ENCODE results near the gene HCAR2. TPM values are rescaled to one million over a fixed set of nuclear protein-coding genes. Genes with fewer than 3 reads are reported as not detected.
"Not testable (repeated sequence)": the region's sequence is repeated elsewhere in the genome, so short reads cannot be mapped to it uniquely, and the experiment has no call there.

Gene HCAR2
- total RNA-seq, 6 experiments from 2014 or later = not detected

DNA sequence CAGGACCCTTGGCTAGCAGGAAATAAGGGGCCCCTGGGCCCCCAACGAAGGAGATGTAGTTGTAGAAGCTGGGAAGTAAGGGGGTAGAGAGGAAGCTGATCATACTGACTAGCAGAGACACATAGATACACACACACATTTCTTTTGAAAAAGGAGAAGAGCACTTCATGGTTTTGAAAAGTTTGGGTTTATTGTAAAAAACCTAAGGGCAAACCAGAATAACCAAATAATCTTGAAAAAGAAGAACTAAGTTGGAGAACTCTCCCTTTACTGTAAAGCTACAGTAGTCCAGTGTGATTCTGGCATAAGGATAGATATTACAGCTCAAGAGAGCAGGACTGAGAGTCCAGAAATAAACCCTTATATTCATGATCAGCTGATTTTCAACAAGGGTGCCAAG, 19.2 kb upstream of the HCAR2 start:
- Mint-ChIP-seq H3K4me1 (ENCODE audit: low read depth) (peaks cover 22% of the 10 kb centered on the region), H3K27me3 (ENCODE audit: insufficient read depth) (peaks cover 4% of the 10 kb centered on the region; the same call in 1 of the 2 replicates), H3K4me3 (no peak overlapping the region), H3K9me3 (no peaks in the 10 kb centered on the region), H3K36me3 (ENCODE audit: low read depth) (no peaks in the 10 kb centered on the region), H3K27ac (no peak overlapping the region)
- no peak for TF ChIP-seq CTCF (IDR thresholded peaks at IDR 0.05)
- DNase-seq = no peak

DNA sequence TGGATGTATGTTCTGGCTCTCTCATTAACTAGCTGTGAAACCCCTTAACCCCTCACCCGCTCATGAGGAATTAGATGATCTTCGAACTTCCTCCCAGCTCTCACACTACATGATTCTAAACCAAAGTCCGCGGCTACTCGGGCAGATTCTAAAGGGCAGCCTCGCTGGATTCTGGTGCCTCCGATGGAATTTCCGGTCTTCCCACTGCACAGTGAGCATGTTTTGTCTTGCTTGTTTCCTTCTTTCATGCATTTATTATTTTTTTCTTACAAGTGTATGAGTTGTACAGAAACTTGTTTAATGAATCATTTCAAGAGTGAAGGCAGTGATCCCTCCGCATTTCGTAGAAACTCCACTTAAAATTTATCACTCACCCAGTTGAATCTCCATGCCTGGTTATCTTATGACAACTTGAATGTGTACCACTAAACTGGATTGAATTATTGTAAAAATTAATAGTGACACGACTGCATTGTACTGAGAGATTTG, 17.9 kb upstream of the HCAR2 start:
- H3K4me3 Mint-ChIP-seq = peak overlapping the region; percentile 74; the same call in 1 of the 2 replicates
- H3K9me3 Mint-ChIP-seq = no peaks in the 10 kb centered on the region
- H3K27me3 Mint-ChIP-seq (ENCODE audit: insufficient read depth) = peaks cover 4% of the 10 kb centered on the region; the same call in 1 of the 2 replicates
- peaks cover 20% of the 10 kb centered on the region for H3K4me1 Mint-ChIP-seq (ENCODE audit: low read depth)
- no peaks in the 10 kb centered on the region for H3K36me3 Mint-ChIP-seq (ENCODE audit: low read depth)
- no peak for TF ChIP-seq CTCF (IDR thresholded peaks at IDR 0.05)
- peak overlapping the region; percentile 85; the same call in 1 of the 2 replicates for H3K27ac Mint-ChIP-seq
- DNase-seq = no peak

GRCh38 chr12:122716658-122717057, 13.5 kb upstream of the HCAR2 start, which contains the start of gene HCAR3:
Gene HCAR3, minus strand, starts transcription at chr12:122716811. Its CDS starts 74 bp downstream, at chr12:122716737.
- not testable (repeated sequence) for H3K9me3 Mint-ChIP-seq; H3K27ac Mint-ChIP-seq; H3K36me3 Mint-ChIP-seq (ENCODE audit: low read depth); H3K4me3 Mint-ChIP-seq; H3K27me3 Mint-ChIP-seq (ENCODE audit: insufficient read depth); DNase-seq
- peaks cover 14% of the 10 kb centered on the region for H3K4me1 Mint-ChIP-seq (ENCODE audit: low read depth)

DNA sequence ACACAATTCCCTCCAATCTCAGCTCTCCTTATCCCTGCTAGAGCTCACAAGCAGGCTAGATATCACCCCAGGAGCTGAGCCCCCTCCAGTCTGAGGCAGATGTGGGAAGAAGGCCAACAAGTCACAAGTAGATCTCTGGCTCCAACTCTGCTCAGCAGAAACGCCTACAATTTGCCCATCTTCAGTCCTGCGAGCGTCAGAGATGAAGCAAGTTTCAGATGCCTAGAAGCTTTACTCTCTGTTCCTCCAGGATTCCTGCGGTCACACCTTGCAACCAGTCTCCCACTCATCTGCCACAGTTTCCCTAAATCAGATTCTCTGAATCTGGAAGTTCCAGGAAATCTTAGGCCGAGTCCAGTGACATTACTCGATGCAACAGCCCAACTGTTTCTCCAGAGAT, 12.1 kb upstream of the HCAR2 start:
- Mint-ChIP-seq H3K27me3 (ENCODE audit: insufficient read depth) (peaks cover 11% of the 10 kb centered on the region), H3K4me1 (ENCODE audit: low read depth) (peaks cover 10% of the 10 kb centered on the region)
- H3K36me3 Mint-ChIP-seq (ENCODE audit: low read depth); DNase-seq; H3K9me3 Mint-ChIP-seq; H3K27ac Mint-ChIP-seq; H3K4me3 Mint-ChIP-seq: not testable (repeated sequence)

- not testable (repeated sequence) for H3K9me3 Mint-ChIP-seq; H3K4me1 Mint-ChIP-seq (ENCODE audit: low read depth); DNase-seq; H3K36me3 Mint-ChIP-seq (ENCODE audit: low read depth); H3K4me3 Mint-ChIP-seq; H3K27ac Mint-ChIP-seq
- H3K27me3 Mint-ChIP-seq (ENCODE audit: insufficient read depth) = peaks cover 12% of the 10 kb centered on the region
Measured at GRCh38 chr12:122713491-122714188, 10.5 kb upstream of the HCAR2 start.

DNA sequence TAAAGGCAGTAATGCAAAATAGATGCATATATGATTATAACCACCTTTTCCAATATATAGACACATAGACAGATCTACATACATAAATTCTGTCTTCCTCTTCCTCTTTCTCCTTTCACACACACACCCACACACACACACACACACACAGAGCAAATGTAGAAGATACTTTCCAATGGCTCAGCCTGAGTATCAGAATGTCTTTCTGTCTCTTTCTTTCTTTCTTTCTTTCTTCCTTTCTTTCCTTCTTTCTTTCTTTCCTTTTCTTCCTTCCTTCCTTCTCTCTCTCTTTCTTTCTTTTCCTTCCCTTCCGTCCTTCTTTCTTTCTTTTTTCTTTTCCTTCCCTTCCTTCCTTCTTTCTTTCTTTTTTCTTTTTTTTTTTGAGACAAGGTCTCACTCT, 8.1 kb upstream of the HCAR2 start:
- not testable (repeated sequence) for H3K4me3 Mint-ChIP-seq; DNase-seq; H3K36me3 Mint-ChIP-seq (ENCODE audit: low read depth); H3K27me3 Mint-ChIP-seq (ENCODE audit: insufficient read depth); H3K9me3 Mint-ChIP-seq; H3K27ac Mint-ChIP-seq; H3K4me1 Mint-ChIP-seq (ENCODE audit: low read depth)

DNA sequence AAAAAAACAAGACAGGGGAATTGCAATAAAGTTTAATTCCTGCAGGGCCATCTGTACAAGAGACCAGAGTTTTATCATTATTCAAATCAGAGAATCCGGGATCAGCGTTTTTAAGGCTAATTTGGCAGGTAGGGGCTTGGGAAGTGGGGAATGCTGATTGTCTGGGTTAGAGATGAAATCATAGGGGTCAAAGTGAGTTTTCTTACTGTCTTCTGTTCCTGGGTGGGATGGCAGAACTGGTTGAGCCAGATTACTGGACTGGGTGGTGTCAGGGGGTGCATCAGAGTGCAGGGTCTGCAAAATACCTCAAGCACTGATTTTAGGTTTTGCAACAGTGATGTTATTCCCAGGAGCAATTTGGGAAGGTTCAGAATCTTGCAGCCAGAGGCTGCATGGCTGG, 7.2 kb upstream of the HCAR2 start:
- H3K27ac Mint-ChIP-seq; DNase-seq; H3K36me3 Mint-ChIP-seq (ENCODE audit: low read depth); H3K27me3 Mint-ChIP-seq (ENCODE audit: insufficient read depth); H3K4me1 Mint-ChIP-seq (ENCODE audit: low read depth); H3K9me3 Mint-ChIP-seq; H3K4me3 Mint-ChIP-seq: not testable (repeated sequence)

- not testable (repeated sequence) for H3K27me3 Mint-ChIP-seq (ENCODE audit: insufficient read depth); H3K27ac Mint-ChIP-seq; H3K4me1 Mint-ChIP-seq (ENCODE audit: low read depth); DNase-seq; H3K36me3 Mint-ChIP-seq (ENCODE audit: low read depth); H3K9me3 Mint-ChIP-seq; H3K4me3 Mint-ChIP-seq
Measured at GRCh38 chr12:122709287-122709686, 6.1 kb upstream of the HCAR2 start.

- not testable (repeated sequence) for H3K4me3 Mint-ChIP-seq
Measured at GRCh38 chr12:122703841-122704240, 684 bp upstream of the HCAR2 start.

GRCh38 chr12:122701481-122701880, 1.7 kb downstream of the HCAR2 start:
- H3K36me3 Mint-ChIP-seq (ENCODE audit: low read depth); DNase-seq; H3K27ac Mint-ChIP-seq; H3K4me3 Mint-ChIP-seq; H3K9me3 Mint-ChIP-seq; H3K27me3 Mint-ChIP-seq (ENCODE audit: insufficient read depth): not testable (repeated sequence)
- H3K4me1 Mint-ChIP-seq (ENCODE audit: low read depth) = peaks cover 13% of the 10 kb centered on the region

More at GRCh38 chr12:122703841-122704240, 684 bp upstream of the HCAR2 start:
- not testable (repeated sequence) for H3K36me3 Mint-ChIP-seq (ENCODE audit: low read depth); H3K27ac Mint-ChIP-seq; H3K27me3 Mint-ChIP-seq (ENCODE audit: insufficient read depth); DNase-seq; H3K9me3 Mint-ChIP-seq
- peaks cover 13% of the 10 kb centered on the region for H3K4me1 Mint-ChIP-seq (ENCODE audit: low read depth)

- DNase-seq; H3K27me3 Mint-ChIP-seq (ENCODE audit: insufficient read depth); H3K36me3 Mint-ChIP-seq (ENCODE audit: low read depth); H3K27ac Mint-ChIP-seq; H3K9me3 Mint-ChIP-seq; H3K4me3 Mint-ChIP-seq: not testable (repeated sequence)
- H3K4me1 Mint-ChIP-seq (ENCODE audit: low read depth) = peaks cover 13% of the 10 kb centered on the region
Measured at GRCh38 chr12:122700038-122700710, 3.0 kb downstream of the HCAR2 start.

DNA sequence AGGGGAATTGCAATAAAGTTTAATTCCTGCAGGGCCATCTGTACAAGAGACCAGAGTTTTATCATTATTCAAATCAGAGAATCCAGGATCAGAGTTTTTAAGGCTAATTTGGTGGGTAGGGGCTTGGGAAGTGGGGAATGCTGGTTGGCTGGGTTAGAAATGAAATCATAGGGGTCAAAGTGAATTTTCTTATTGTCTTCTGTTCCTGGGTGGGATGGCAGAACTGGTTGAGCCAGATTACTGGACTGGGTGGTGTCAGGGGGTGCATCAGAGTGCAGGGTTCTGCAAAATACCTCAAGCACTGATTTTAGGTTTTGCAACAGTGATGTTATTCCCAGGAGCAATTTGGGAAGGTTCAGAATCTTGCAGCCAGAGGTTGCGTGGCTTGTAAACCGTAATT, 6.2 kb downstream of the HCAR2 start:
- H3K4me3 Mint-ChIP-seq, H3K27ac Mint-ChIP-seq: not testable (repeated sequence)

More for the DNA sequence above, 6.2 kb downstream of the HCAR2 start:
- peaks cover 11% of the 10 kb centered on the region for H3K4me1 Mint-ChIP-seq (ENCODE audit: low read depth)
- H3K9me3 Mint-ChIP-seq; H3K36me3 Mint-ChIP-seq (ENCODE audit: low read depth); H3K27me3 Mint-ChIP-seq (ENCODE audit: insufficient read depth); DNase-seq: not testable (repeated sequence)
